Neuronal stem cell (in vitro differentiated cells): ENCODE measurements around the gene TMIGD3.

Experiments
- DNase-seq: peaks from one replicate; pipeline ENCODE4 v3.0.0-alpha.2; 2013; ENCODE audit warnings: low spot score
- H2AFZ ChIP-seq: one replicate; pipeline ENCODE4 v1.6.1; 2013; ENCODE audit warnings: mild to moderate bottlenecking, low read length, inconsistent platforms
- H2AK5ac ChIP-seq: 2 replicates; pipeline ENCODE4 v1.6.1; 2013; ENCODE audit warnings: low read depth, mild to moderate bottlenecking, inconsistent platforms, low read length, moderate library complexity, mixed read lengths
- H2BK120ac ChIP-seq: 2 replicates; pipeline ENCODE4 v1.6.1; 2013; ENCODE audit warnings: low read depth, mild to moderate bottlenecking, inconsistent platforms, low read length, moderate library complexity, mixed read lengths
- H2BK12ac ChIP-seq: one replicate; pipeline ENCODE4 v1.6.1; 2013; ENCODE audit warnings: low read length, inconsistent platforms
- H2BK15ac ChIP-seq: 2 replicates; pipeline ENCODE4 v1.6.1; 2013; ENCODE audit warnings: mild to moderate bottlenecking, low read length, inconsistent platforms, mixed read lengths
- H2BK5ac ChIP-seq: one replicate; pipeline ENCODE4 v1.6.1; 2013; ENCODE audit warnings: inconsistent platforms, mild to moderate bottlenecking, low read length, moderate library complexity
- H3K14ac ChIP-seq: one replicate; pipeline ENCODE4 v1.6.1; 2013; ENCODE audit warnings: low read length, inconsistent platforms
- H3K18ac ChIP-seq: 2 replicates; pipeline ENCODE4 v1.6.1; 2013; ENCODE audit warnings: low read length, inconsistent platforms
- H3K23ac ChIP-seq: 2 replicates; pipeline ENCODE4 v1.6.1; 2013; ENCODE audit warnings: low read depth, mild to moderate bottlenecking, mixed read lengths, low read length, inconsistent platforms; ENCODE audit not compliant: poor library complexity
- H3K27ac ChIP-seq: replicated peaks from 3 replicates; pipeline ENCODE4 v1.5.1; 2013; ENCODE audit warnings: low read length, inconsistent platforms
- H3K27me3 ChIP-seq, 3 experiments: 2 replicates each; pipeline ENCODE4 v1.6.1; 2013; ENCODE audit warnings: low read length in 3 of 3, mild to moderate bottlenecking in 2 of 3, inconsistent platforms in 1 of 3, low read depth in 1 of 3, mixed read lengths in 1 of 3, moderate library complexity in 1 of 3; ENCODE audit not compliant: control insufficient read depth in 3 of 3, insufficient read depth in 3 of 3
- H3K36me3 ChIP-seq, 2 donors: replicated peaks in 1 of 2; 2 replicates each; pipeline ENCODE4 v1.6.1; 2013; ENCODE audit warnings: low read length in 2 of 2; ENCODE audit not compliant: control insufficient read depth in 2 of 2, insufficient read depth in 2 of 2
- H3K4ac ChIP-seq: 2 replicates; pipeline ENCODE4 v1.6.1; 2013; ENCODE audit warnings: inconsistent platforms, mild to moderate bottlenecking, low read length, moderate library complexity
- H3K4me1 ChIP-seq, 2 donors: 1 replicate in 1 of 2; 2 replicates in 1 of 2; pipeline ENCODE4 v1.6.1; 2013; ENCODE audit warnings: low read length in 2 of 2, low read depth in 1 of 2; ENCODE audit not compliant: control insufficient read depth in 2 of 2, insufficient read depth in 1 of 2
- H3K4me2 ChIP-seq: one replicate; pipeline ENCODE4 v1.6.1; 2013; ENCODE audit warnings: mild to moderate bottlenecking, low read length, inconsistent platforms; ENCODE audit not compliant: insufficient read depth, poor library complexity, severe bottlenecking
- H3K4me3 ChIP-seq, 2 donors: 2 replicates each; pipeline ENCODE4 v1.5.1; 2013; ENCODE audit warnings: low read length in 2 of 2, mild to moderate bottlenecking in 2 of 2, inconsistent platforms in 1 of 2, moderate library complexity in 1 of 2
- H3K79me1 ChIP-seq: one replicate; pipeline ENCODE4 v1.6.1; 2013; ENCODE audit warnings: low read depth, mild to moderate bottlenecking, inconsistent platforms, low read length, moderate library complexity
- H3K9ac ChIP-seq: one replicate; pipeline ENCODE4 v1.6.1; 2013; ENCODE audit warnings: mild to moderate bottlenecking, low read depth, low read length, inconsistent platforms; ENCODE audit not compliant: poor library complexity
- H3K9me3 ChIP-seq, 2 donors: replicated peaks in 1 of 2; 2 replicates each; pipeline versions ENCODE3 to v1.6.1; 2013; ENCODE audit warnings: low read length in 2 of 2, mild to moderate bottlenecking in 2 of 2, inconsistent platforms in 1 of 2, low read depth in 1 of 2, mixed read lengths in 1 of 2, moderate library complexity in 1 of 2; ENCODE audit not compliant: control insufficient read depth in 2 of 2, insufficient read depth in 1 of 2
- H4K8ac ChIP-seq: one replicate; pipeline ENCODE4 v1.6.1; 2013; ENCODE audit warnings: low read depth, mild to moderate bottlenecking, inconsistent platforms, low read length, moderate library complexity
- H4K91ac ChIP-seq: one replicate; pipeline ENCODE4 v1.6.1; 2013; ENCODE audit warnings: low read length, low read depth, mild to moderate bottlenecking, inconsistent platforms; ENCODE audit not compliant: poor library complexity
- WGBS, 2 donors: extraction: QIAGEN DNeasy Blood & Tissue Kit; methylation state at CpG; one replicate each; pipeline ENCODE4 v1.1.7; 2013; ENCODE audit warnings: missing lambda C conversion rate in 2 of 2, mixed read lengths in 1 of 2; ENCODE audit not compliant: insufficient read length in 2 of 2, insufficient replicate concordance in 1 of 2; ENCODE audit errors: extremely low coverage in 2 of 2; 5-methylcytosine and 5-hydroxymethylcytosine counted together

The TMIGD3 gene

GRCh38 chr1:111501645-111502044 lies 1.8 kb downstream of the TMIGD3 start:
- Histone ChIP-seq H2AFZ (no peak overlapping the region), H3K79me1 (no peaks in the 10 kb centered on the region), H2BK120ac (no peak overlapping the region), H4K91ac (no peak overlapping the region), H3K4ac (no peak overlapping the region), H4K8ac (no peak overlapping the region), H3K9ac (no peak overlapping the region), H2BK12ac (no peak overlapping the region), H3K4me1 (peaks cover 2 to 3% of the 10 kb centered on the region in 2 donors), H3K18ac (no peak overlapping the region), H3K9me3 (no peaks in the 10 kb centered on the region), H3K4me2 (no peak overlapping the region), H3K14ac (no peak overlapping the region), H2BK5ac (no peak overlapping the region), H3K4me3 (no peak overlapping the region), H2AK5ac (no peak overlapping the region), H3K23ac (no peak overlapping the region), H3K36me3 (no peaks in the 10 kb centered on the region), H3K27me3 (peaks cover 0 to 2% (median 2%) of the 10 kb centered on the region in 3 experiments), H3K27ac (no peak overlapping the region), H2BK15ac (no peak overlapping the region)
- DNase-seq, result no peak
- WGBS, 2 donors, result no CpG with 5 or more reads among the region's 7 CpGs

DNA sequence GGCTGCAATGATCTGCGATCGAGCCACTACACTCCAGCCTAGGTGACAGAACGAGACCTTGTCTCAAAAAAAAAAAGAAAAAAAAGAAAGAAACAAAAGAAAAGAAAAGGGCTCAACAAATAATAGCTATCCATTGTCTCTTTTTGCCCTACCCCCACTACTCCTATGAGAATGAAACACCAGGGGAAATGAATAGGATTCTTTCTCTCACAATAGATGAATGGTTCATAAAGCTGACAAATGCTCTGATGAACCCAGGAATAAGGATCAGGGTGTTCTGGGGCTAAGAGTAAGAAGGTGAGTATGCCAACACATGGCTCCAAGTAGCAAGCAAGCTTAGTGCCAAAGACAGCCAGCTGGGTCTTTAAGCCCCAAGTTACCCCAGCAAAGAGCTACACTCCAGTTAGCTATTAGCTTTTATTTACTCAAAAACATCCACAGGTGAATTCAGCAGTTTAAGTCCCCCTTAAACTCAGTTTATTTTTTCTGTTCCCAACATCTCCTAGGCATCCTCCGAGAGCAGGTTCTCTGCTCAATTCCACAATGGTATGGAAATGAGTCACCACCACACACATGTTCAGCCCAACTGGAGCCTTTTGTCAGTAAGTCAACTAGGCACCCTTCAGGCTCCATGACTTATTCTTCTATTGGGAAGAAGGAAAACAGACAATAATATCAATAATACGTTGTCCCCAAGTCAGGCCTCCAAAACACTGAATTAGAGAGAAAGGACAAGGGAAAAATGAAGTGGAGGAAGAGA lies 4.2 kb downstream of the TMIGD3 start:
- H2BK5ac ChIP-seq, result no peak overlapping the region

DNA sequence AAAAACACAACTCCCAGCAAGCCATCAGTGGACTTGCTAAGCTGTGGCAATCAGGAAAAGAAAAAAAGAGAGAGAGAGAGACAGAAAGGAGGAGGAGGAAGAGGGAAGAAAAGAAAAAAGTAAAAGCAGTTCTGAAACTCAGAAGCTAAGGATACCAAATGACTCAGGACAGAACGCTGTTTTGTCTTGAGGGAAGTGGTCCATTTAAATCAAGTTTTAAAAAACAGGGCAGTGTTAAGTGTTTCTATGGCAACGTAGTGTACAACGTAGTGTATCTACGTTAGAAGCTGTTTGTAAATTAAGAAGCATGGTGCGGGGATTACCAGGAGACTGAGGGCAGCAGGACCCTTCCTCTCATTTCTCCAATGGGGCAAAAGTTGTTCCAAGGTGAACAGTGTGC lies 5.8 kb downstream of the TMIGD3 start:
- no peak overlapping the region for H2AFZ ChIP-seq
- no peak overlapping the region for H2AK5ac ChIP-seq
- no peak overlapping the region for H2BK15ac ChIP-seq
- H3K14ac ChIP-seq, result no peak overlapping the region
- no peak overlapping the region for H3K4ac ChIP-seq
- H3K4me3 ChIP-seq, result no peak overlapping the region
- no peak overlapping the region for H3K4me2 ChIP-seq
- peaks cover 2 to 3% of the 10 kb centered on the region in 2 donors for H3K4me1 ChIP-seq
- no peak overlapping the region for H3K23ac ChIP-seq
- no peak for DNase-seq
- peaks cover 0 to 1% (median 0%) of the 10 kb centered on the region in 3 experiments for H3K27me3 ChIP-seq
- no peaks in the 10 kb centered on the region for H3K79me1 ChIP-seq
- no peak overlapping the region for H4K91ac ChIP-seq
- H2BK12ac ChIP-seq, result no peak overlapping the region
- H3K9ac ChIP-seq, result no peak overlapping the region
- no CpG with 5 or more reads among the region's 5 CpGs for WGBS, 2 donors
- H2BK5ac ChIP-seq, result no peak overlapping the region
- no peak overlapping the region for H4K8ac ChIP-seq
- peaks cover 0 to 1% of the 10 kb centered on the region in 2 donors for H3K9me3 ChIP-seq
- no peak overlapping the region for H3K27ac ChIP-seq
- no peak overlapping the region for H2BK120ac ChIP-seq
- H3K36me3 ChIP-seq, result no peaks in the 10 kb centered on the region
- H3K18ac ChIP-seq, result no peak overlapping the region

More for the DNA sequence above, 4.2 kb downstream of the TMIGD3 start:
- H3K4me1 ChIP-seq, result peaks cover 2 to 3% of the 10 kb centered on the region in 2 donors
- no peak overlapping the region for H2AK5ac ChIP-seq
- H3K23ac ChIP-seq, result no peak overlapping the region
- no peak overlapping the region for H3K4me3 ChIP-seq
- H3K9ac ChIP-seq, result no peak overlapping the region
- H3K9me3 ChIP-seq, result peaks cover 0 to 1% of the 10 kb centered on the region in 2 donors
- H3K18ac ChIP-seq, result no peak overlapping the region
- no peak overlapping the region for H2BK12ac ChIP-seq
- H3K4me2 ChIP-seq, result no peak overlapping the region
- no CpG with 5 or more reads among the region's 5 CpGs for WGBS, 2 donors
- H4K8ac ChIP-seq, result no peak overlapping the region
- H3K14ac ChIP-seq, result no peak overlapping the region
- DNase-seq, result no peak
- H3K27me3 ChIP-seq, result peaks cover 0 to 2% (median 2%) of the 10 kb centered on the region in 3 experiments
- no peak overlapping the region for H3K4ac ChIP-seq
- no peak overlapping the region for H4K91ac ChIP-seq
- no peaks in the 10 kb centered on the region for H3K79me1 ChIP-seq
- no peak overlapping the region for H2BK15ac ChIP-seq
- no peak overlapping the region for H2BK120ac ChIP-seq
- H3K36me3 ChIP-seq, result no peaks in the 10 kb centered on the region
- no peak overlapping the region for H3K27ac ChIP-seq
- no peak overlapping the region for H2AFZ ChIP-seq

GRCh38 chr1:111496398-111496797 lies 7.0 kb downstream of the TMIGD3 start:
- Histone ChIP-seq H3K23ac (no peak overlapping the region), H3K4ac (no peak overlapping the region), H3K4me2 (no peak overlapping the region), H4K91ac (no peak overlapping the region), H2BK5ac (no peak overlapping the region), H3K14ac (no peak overlapping the region), H3K9ac (no peak overlapping the region), H2AK5ac (no peak overlapping the region), H3K4me1 (peaks cover 2 to 3% of the 10 kb centered on the region in 2 donors), H3K18ac (no peak overlapping the region), H2BK120ac (no peak overlapping the region), H2BK12ac (no peak overlapping the region), H3K79me1 (no peaks in the 10 kb centered on the region), H2AFZ (no peak overlapping the region), H4K8ac (no peak overlapping the region), H2BK15ac (no peak overlapping the region), H3K27ac (no peak overlapping the region), H3K36me3 (no peaks in the 10 kb centered on the region), H3K9me3 (peaks cover 0 to 1% of the 10 kb centered on the region in 2 donors), H3K4me3 (no peak overlapping the region), H3K27me3 (peaks cover 0 to 1% (median 0%) of the 10 kb centered on the region in 3 experiments)
- no CpG with 5 or more reads among the region's 4 CpGs for WGBS, 2 donors
- DNase-seq, result no peak
